ENCODE results near the gene IL23A.

The IL23A gene

GRCh38 chr12:56377989-56378316 lies 39.3 kb downstream of the IL23A start:
- H3K9ac ChIP-seq (ENCODE audit: low read length) = peak overlapping the region; percentile 58; the same call in 1 of the 2 replicates
- H3K27ac ChIP-seq (ENCODE audit: low read depth, low read length) = peak overlapping the region; percentile 99
- H3K9me3 ChIP-seq (ENCODE audit: insufficient read depth, low read length) = no peaks in the 10 kb centered on the region
- H3F3A ChIP-seq (ENCODE audit: insufficient read depth) = peaks cover 45% of the 10 kb centered on the region
- H3K9me2 ChIP-seq (replicated peaks; ENCODE audit: insufficient read depth, low read length) = no peaks in the 10 kb centered on the region
- H3K36me3 ChIP-seq (ENCODE audit: low read length) = no peaks in the 10 kb centered on the region
- H3K4me2 ChIP-seq (ENCODE audit: low read depth, low read length, poor library complexity, severe bottlenecking) = peak overlapping the region; percentile 88
- H2AFZ ChIP-seq (ENCODE audit: low read depth, low read length, severe bottlenecking) = peak overlapping the region; percentile 86
- H3K79me2 ChIP-seq (ENCODE audit: insufficient read depth, low read length) = no peaks in the 10 kb centered on the region
- H4K20me1 ChIP-seq (ENCODE audit: low read depth, low read length) = no peaks in the 10 kb centered on the region
- no peaks in the 10 kb centered on the region for H3K27me3 ChIP-seq (ENCODE audit: low read length)
- TF ChIP-seq EZH2phosphoT487 (conservative IDR thresholded peaks at IDR 0.05; ENCODE audit: low read length) (no peak), CTCF (IDR thresholded peaks at IDR 0.05; ENCODE audit: insufficient read depth, low read length, poor library complexity, severe bottlenecking) (no peak)
- H3K4me3 ChIP-seq (ENCODE audit: insufficient read depth, low read length, poor library complexity, severe bottlenecking) = no peak overlapping the region

- Histone ChIP-seq H3K4me2 (ENCODE audit: low read depth, low read length, poor library complexity, severe bottlenecking) (no peak overlapping the region), H4K20me1 (ENCODE audit: low read depth, low read length) (no peaks in the 10 kb centered on the region), H3K9me2 (replicated peaks; ENCODE audit: insufficient read depth, low read length) (no peaks in the 10 kb centered on the region), H2AFZ (ENCODE audit: low read depth, low read length, severe bottlenecking) (no peak overlapping the region), H3K79me2 (ENCODE audit: insufficient read depth, low read length) (no peaks in the 10 kb centered on the region), H3K9me3 (ENCODE audit: insufficient read depth, low read length) (no peaks in the 10 kb centered on the region), H3K4me3 (ENCODE audit: insufficient read depth, low read length, poor library complexity, severe bottlenecking) (no peak overlapping the region), H3K27ac (ENCODE audit: low read depth, low read length) (no peak overlapping the region), H3F3A (ENCODE audit: insufficient read depth) (peaks cover 8% of the 10 kb centered on the region), H3K36me3 (ENCODE audit: low read length) (no peaks in the 10 kb centered on the region), H3K9ac (ENCODE audit: low read length) (no peak overlapping the region), H3K27me3 (ENCODE audit: low read length) (no peaks in the 10 kb centered on the region)
- no peak for TF ChIP-seq EZH2phosphoT487 (conservative IDR thresholded peaks at IDR 0.05; ENCODE audit: low read length)
- TF ChIP-seq CTCF (IDR thresholded peaks at IDR 0.05; ENCODE audit: insufficient read depth, low read length, poor library complexity, severe bottlenecking) = no peak
Observed at GRCh38 chr12:56382611-56383010, 43.9 kb downstream of the IL23A start.

- TF ChIP-seq EZH2phosphoT487 (conservative IDR thresholded peaks at IDR 0.05; ENCODE audit: low read length) = no peak
- TF ChIP-seq CTCF (IDR thresholded peaks at IDR 0.05; ENCODE audit: insufficient read depth, low read length, poor library complexity, severe bottlenecking) = no peak
- Histone ChIP-seq H3K9ac (ENCODE audit: low read length) (no peak overlapping the region), H4K20me1 (ENCODE audit: low read depth, low read length) (no peaks in the 10 kb centered on the region), H2AFZ (ENCODE audit: low read depth, low read length, severe bottlenecking) (no peak overlapping the region), H3K9me3 (ENCODE audit: insufficient read depth, low read length) (no peaks in the 10 kb centered on the region), H3K27ac (ENCODE audit: low read depth, low read length) (no peak overlapping the region), H3K79me2 (ENCODE audit: insufficient read depth, low read length) (no peaks in the 10 kb centered on the region), H3K4me2 (ENCODE audit: low read depth, low read length, poor library complexity, severe bottlenecking) (no peak overlapping the region), H3F3A (ENCODE audit: insufficient read depth) (no peaks in the 10 kb centered on the region), H3K27me3 (ENCODE audit: low read length) (no peaks in the 10 kb centered on the region), H3K36me3 (ENCODE audit: low read length) (no peaks in the 10 kb centered on the region), H3K9me2 (replicated peaks; ENCODE audit: insufficient read depth, low read length) (no peaks in the 10 kb centered on the region), H3K4me3 (ENCODE audit: insufficient read depth, low read length, poor library complexity, severe bottlenecking) (no peak overlapping the region)
Observed at GRCh38 chr12:56385873-56386272, 47.2 kb downstream of the IL23A start.

Measured in SU-DHL-6 (cell line).